ES-I3 (cell line): ENCODE results near the gene USF2.
"Not testable (repeated sequence)": the region's sequence is repeated elsewhere in the genome, so short reads cannot be mapped to it uniquely, and the experiment has no call there.

Experiments
- H3K36me3 ChIP-seq: 2 replicates; pipeline ENCODE4 v1.6.1; 2013; ENCODE audit warnings: mild to moderate bottlenecking, low read length, control low read depth, moderate library complexity; ENCODE audit not compliant: insufficient read depth
- H3K4me1 ChIP-seq: 2 replicates; pipeline ENCODE4 v1.6.1; 2013; ENCODE audit warnings: mild to moderate bottlenecking, control low read depth, low read length; ENCODE audit not compliant: insufficient read depth
- H3K9ac ChIP-seq: 2 replicates; pipeline ENCODE4 v1.6.1; 2013; ENCODE audit warnings: low read depth, mild to moderate bottlenecking, low read length, moderate library complexity
- H3K9me3 ChIP-seq: 2 replicates; pipeline ENCODE4 v1.6.1; 2013; ENCODE audit warnings: mild to moderate bottlenecking, low read length, moderate library complexity; ENCODE audit not compliant: control insufficient read depth, insufficient read depth

The USF2 gene, protein sequence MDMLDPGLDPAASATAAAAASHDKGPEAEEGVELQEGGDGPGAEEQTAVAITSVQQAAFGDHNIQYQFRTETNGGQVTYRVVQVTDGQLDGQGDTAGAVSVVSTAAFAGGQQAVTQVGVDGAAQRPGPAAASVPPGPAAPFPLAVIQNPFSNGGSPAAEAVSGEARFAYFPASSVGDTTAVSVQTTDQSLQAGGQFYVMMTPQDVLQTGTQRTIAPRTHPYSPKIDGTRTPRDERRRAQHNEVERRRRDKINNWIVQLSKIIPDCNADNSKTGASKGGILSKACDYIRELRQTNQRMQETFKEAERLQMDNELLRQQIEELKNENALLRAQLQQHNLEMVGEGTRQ

DNA sequence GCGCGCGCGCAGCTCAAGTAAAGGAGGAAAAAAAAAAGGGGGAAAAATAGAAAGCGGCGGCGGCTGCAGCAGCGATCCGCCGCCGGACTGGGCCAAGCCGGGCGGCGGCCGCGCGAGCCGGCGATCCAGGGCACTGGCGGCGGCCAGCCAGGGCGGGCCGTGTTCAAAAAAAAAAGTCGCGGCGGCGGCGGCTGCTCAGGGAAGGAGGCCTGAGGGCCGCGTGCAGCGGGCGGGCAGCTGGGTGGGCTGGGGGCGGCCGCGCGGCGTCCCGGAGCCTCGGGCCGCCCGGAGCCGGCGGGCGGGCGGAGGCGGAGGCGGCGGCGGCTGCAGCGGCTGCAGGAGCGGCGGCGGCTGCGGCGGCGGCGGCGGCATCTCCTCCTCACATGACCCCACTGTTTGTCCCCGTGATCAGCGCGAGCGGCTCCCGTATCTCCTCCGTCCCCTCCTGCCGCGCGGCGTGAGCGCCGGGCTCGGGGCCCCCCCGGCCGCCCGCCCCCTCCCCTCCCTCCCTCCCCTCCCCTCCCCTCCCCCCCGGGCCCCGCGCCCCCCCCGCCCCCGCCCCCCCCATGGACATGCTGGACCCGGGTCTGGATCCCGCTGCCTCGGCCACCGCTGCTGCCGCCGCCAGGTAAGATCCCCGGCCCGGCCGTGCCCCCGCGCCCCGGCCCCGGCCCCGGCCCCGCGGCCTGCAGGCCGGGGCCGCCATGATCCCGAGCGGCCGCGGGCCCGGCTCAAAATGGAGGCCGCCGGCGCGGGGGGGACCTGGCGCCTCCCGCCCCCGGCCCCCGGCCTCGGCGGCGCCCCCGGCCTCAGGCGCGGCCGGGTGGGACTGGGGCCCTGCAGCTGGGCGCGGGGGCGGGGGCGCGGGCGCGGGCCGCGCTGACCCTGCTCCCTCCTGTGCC lies at the start of gene USF2:
Gene USF2 (plus strand): TSS at position 427 of the 902 bp plus-strand sequence. CDS start 140 bp downstream, at position 567.
- H3K4me1 ChIP-seq: no peaks in the 10 kb centered on the region; the same call in 1 of the 2 replicates
- peak within 1 kb of the TSS; percentile 91 for H3K9ac ChIP-seq
- no peaks in the 10 kb centered on the region for H3K9me3 ChIP-seq
- H3K36me3 ChIP-seq: peaks cover 2% of the 10 kb centered on the region; the same call in 1 of the 2 replicates

DNA sequence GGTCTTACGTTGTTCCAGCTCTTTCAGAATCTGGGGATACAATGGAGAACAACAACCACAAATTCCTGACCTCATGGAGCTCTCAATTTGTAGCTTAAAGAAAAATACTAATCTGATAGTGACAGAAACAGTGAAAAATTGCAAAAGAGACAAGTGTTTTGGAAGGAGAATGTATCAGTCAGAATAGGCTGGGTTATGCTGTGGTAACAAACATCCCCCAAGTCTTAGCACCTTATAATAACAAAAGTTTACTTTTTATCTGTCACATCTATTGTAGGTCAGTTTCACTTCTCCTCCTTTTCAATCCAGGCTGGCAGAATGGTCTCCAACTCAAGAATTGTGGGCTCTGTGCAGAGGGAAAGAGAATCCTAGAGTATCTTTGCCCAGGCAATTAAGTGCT lies 49.8 kb upstream of the USF2 start:
- peaks cover 5% of the 10 kb centered on the region; the same call in 1 of the 2 replicates for H3K4me1 ChIP-seq
- H3K36me3 ChIP-seq: no peaks in the 10 kb centered on the region; the same call in 1 of the 2 replicates
- H3K9me3 ChIP-seq: peaks cover 3% of the 10 kb centered on the region; the same call in 1 of the 2 replicates
- no peak overlapping the region for H3K9ac ChIP-seq

DNA sequence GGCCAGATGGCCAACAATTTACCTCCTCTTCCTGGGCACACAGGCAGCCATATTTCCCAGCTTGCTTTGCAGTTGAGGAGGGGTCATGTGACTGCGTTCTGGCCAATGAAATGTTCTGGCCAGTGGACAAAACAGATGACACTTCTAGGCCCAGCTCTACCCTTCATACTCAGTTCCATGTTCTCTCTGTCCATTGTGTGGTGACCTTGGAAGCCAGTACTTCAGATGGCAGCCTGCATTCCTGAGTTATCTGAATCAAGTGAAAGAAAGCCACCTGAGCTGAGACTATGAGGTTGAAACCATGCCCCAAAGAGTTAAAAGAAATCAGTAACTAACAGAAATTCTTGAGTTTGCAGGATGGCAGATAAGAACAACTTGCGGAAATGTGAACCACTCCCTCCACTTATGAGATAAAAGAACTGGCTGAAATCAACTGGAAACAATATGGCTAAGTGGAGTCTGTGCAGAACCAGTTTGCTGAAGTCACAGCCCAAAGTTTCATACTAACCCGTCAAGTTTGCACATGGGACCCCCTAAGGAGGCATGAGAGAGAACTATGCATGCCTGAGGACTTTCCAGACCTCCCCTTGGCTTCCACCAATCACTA lies 48.3 kb upstream of the USF2 start:
- peaks cover 1% of the 10 kb centered on the region for H3K4me1 ChIP-seq
- H3K9ac ChIP-seq: no peak overlapping the region
- H3K36me3 ChIP-seq: no peaks in the 10 kb centered on the region; the same call in 1 of the 2 replicates
- H3K9me3 ChIP-seq: peaks cover 3% of the 10 kb centered on the region; the same call in 1 of the 2 replicates

DNA sequence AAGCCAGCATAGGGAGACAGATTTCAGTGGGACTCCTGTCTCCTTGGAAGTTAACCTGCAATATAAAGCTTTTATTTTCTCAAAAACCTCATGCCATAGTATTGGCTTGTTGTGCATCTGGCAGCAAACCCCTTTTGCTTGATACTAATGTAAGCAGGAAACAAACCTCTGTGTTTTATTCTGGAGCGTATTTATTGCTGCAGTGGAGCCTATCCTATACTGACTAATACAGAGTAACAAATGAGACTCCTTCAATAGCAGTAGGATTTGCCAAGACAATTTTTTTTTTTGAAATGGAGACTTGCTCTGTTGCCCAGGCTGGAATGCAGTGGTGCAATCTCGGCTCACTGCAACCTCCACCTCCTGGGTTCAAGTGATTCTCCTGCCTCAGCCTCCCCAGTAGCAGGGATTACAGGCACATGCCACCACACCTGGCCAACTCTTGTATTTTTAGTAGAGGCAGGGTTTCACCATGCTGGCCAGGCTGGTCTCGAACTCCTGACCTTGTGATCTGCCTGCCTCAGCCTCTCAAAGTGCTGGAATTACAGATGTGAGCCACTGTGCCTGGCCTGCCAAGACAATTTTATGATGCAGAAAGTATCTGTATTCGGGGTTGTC lies 47.7 kb upstream of the USF2 start:
- H3K9ac ChIP-seq, H3K9me3 ChIP-seq, H3K4me1 ChIP-seq, H3K36me3 ChIP-seq: not testable (repeated sequence)

DNA sequence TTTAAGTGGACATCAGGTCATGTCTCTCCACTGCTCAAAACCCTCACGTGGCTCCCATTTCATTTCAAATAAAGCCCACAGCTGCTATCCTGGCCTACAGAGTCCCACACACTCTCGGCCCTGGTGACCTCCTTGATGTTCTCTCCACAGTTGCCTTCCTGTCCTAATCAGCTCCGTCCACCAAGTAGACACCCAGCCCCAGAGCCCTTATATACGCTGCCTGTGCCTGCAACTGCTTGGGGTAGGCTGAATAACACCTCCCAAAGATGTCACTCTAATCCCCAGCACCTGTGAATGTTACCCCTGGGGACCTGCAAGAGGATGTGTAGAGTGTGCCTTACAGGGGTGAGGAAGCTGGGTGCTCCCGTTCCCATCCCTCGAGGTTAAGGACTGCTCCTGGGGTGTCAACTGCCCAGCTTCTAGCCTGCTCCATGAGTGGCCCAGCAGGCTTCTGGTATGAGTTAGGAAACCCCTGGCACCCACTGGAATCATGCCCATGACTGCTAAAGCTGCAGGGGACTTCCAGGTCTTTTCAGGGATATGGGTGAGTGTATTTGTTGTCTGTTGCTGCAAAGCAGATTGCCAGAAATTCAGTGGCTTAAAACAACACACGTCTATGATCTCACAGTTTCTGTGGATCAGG lies 46.3 kb upstream of the USF2 start:
- H3K9ac ChIP-seq: no peak overlapping the region
- peaks cover 3% of the 10 kb centered on the region; the same call in 1 of the 2 replicates for H3K9me3 ChIP-seq
- H3K4me1 ChIP-seq: peaks cover 5% of the 10 kb centered on the region
- no peaks in the 10 kb centered on the region; the same call in 1 of the 2 replicates for H3K36me3 ChIP-seq

DNA sequence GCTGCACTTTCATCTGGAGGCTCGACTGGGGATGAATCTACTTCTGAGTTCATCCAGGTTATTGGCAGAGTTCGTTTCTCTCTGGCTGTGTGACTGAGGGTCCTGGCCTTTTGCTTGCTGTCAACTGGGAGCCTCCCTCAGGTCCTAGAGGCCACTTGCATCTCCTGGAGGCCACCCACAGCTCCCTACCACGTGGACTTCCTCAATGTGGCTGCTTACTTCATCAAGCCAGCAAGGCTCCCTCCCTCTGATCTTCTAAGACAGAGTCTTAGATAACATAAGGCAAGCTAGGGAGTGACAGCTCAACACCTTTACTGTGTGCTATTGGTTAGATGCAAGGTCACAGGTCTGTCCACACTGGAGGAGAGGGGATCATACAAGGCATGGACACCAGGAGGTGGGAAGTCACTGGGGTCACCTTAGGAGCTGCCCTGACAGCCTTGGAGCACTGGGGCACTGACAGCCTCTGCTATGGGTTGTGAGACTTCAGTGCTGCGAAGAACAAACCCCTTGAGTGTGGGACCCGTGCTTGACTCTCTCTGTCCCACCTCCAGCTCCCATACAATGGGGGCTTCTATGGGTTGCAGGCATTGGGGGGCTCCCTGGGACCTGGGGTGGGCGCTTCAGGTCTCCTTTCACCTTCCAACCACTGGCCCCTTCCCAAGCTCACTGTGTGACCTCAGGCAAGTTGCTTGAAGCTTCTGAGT lies 45.5 kb upstream of the USF2 start:
- Histone ChIP-seq H3K9ac (no peak overlapping the region), H3K36me3 (no peaks in the 10 kb centered on the region; the same call in 1 of the 2 replicates), H3K4me1 (peaks cover 5% of the 10 kb centered on the region), H3K9me3 (peaks cover 3% of the 10 kb centered on the region; the same call in 1 of the 2 replicates)

DNA sequence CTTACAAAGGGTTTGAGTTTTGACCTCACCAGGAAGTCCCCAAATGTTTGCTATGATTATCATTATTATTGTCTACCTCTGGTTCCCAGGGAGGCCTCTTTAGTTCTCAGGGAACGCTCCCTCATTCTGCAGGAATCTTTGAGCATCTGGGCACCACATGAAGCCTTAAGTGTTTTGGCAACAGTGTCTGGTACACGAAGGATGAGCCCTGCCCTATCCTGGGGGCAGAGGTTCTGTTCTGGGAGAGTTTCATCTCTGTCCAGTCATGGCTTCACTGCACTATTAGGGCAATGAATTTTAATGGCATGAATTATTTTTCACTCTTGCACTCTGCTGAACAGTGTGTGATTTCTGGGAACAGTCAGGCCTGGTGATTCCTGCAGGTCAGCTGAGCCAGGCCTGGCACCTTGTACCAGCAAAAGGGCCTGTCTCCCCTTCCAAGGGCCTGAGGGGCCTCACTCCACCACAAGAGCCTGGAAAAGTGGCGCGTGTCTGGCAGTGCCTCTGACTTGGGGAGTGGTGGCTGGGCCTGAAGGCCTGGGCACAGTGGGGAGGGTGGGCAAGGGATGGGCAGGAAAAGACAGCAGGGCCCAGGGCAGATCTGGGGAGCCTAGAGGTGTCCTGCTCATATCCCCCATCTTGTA lies 44.8 kb upstream of the USF2 start:
- Histone ChIP-seq H3K9me3 (peaks cover 3% of the 10 kb centered on the region; the same call in 1 of the 2 replicates), H3K36me3 (no peaks in the 10 kb centered on the region; the same call in 1 of the 2 replicates), H3K9ac (no peak overlapping the region), H3K4me1 (peaks cover 5% of the 10 kb centered on the region)

DNA sequence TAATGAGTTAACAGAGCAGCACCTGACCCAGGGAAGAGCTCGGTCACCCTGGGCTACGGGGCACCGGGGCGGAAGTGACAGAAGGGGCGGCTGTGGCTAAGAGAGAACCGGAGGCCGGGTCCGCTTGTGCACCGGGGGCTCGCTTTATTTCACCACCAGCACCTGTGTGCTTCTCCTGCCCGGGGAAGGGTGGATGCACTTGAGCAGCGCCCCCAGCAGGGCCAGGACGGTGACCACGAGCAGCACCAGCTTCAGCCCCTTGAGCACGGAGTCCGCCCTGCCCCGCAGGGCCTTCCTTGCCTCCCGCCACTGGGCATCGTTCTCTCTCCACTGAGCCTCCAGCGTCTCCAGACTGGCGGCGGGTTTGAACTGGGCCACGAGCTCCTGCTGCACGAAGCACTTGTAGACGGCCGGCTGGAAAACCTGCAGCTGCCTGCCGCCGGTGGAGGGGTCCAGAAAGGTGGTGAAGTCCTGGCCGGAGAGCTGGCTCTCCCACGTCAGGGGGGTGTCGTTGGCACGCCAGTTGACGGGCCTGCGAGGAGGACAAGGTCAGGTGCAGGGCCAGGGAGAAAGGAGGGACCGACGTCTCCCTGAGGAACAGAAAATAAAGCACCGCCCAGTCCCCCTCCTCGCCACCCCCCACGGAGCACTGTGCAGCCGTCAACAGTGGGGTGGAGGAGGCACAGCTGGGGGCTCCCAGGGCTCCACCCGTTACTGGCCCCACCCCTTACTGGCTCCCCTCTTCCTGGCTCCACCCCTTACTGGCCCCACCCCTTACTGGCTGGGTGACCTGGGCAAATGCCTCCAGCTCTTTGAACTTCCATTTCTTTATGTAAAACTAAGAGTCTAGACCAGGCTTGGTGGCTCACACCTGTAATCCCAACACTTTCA lies 43.8 kb upstream of the USF2 start:
- Histone ChIP-seq H3K9me3 (no peaks in the 10 kb centered on the region), H3K4me1 (peaks cover 5% of the 10 kb centered on the region), H3K36me3 (no peaks in the 10 kb centered on the region; the same call in 1 of the 2 replicates), H3K9ac (peak overlapping the region; percentile 55; the same call in 1 of the 2 replicates)

DNA sequence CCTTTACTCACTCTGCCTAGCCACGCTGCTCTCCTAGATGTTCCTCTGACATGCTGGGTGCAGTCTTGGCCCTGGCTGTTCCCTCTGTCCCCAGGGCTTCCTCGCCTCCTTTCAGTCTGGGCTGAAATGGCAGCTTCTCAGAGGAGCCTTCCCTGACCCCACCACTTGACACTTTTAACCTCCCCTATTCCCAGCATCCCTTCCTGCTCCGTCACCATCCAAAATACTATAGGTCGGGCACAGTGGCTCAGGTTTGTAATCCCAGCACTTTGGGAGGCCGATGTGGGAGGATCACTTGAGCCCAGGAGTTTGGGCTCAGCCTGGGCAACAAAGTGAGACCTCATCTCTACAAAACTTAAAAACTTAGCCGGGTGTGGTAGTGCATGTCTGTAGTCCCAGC lies 42.8 kb upstream of the USF2 start:
- H3K9ac ChIP-seq: no peak overlapping the region
- no peaks in the 10 kb centered on the region; the same call in 1 of the 2 replicates for H3K36me3 ChIP-seq
- peaks cover 5% of the 10 kb centered on the region for H3K4me1 ChIP-seq
- no peaks in the 10 kb centered on the region for H3K9me3 ChIP-seq

DNA sequence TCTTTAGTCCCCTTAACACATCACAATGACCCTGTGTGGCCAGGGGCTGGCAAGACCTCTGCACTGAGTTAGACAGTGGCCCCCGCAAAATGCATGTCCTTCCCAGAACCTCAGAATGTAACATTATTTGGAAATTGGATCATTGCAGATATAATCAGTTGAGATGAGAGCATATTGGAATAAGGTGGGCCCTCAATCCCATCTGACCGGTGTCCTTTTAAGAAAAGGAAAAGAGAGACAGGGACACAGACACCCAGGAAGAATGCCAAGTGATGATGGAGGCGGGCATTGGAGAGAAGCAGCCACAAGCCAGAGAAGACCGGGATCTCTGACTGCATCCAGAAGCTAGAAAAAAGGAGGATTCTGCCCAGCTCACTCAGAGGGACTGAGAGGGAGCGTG lies 42.0 kb upstream of the USF2 start:
- Histone ChIP-seq H3K9me3 (no peaks in the 10 kb centered on the region), H3K4me1 (peaks cover 5% of the 10 kb centered on the region), H3K36me3 (no peaks in the 10 kb centered on the region; the same call in 1 of the 2 replicates), H3K9ac (no peak overlapping the region)

DNA sequence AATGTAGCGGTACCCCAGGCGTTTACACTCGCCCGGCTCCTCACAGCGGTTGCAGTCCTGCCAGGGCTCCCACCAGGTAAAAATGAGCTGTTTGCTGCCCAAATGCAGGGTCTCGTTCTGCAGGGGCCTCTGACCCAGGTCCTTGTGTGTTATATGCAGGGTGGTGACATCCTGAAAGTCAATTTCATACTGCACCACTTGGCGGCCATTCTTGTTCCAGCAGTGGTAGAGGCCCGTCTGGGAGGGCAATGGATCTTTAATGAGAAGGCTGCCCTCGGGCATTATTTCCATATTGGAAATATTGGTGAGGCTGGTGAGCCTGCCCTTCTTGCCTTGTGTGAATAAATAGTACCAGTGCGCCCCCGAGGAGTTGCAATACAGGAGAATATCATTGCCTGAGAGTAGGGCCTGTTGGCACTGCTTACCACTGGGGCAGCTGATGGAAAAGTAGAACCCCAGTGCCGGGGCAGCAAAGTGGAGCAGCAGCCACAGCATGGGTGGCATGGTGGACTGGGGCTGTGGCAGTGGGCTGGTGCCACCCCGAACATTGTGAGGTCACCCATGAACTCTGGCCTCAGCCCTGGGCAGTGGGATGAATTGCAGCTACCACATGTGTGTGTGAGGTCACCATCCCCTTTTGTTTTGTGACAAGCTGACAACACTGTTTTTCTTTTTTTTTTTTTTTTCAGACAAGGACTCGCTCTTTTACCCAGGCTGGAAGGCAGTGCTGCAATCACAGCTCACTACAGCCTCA lies 40.4 kb upstream of the USF2 start, which contains the start of gene FAM187B:
Gene FAM187B (minus strand): TSS at position 563 of the 754 bp plus-strand sequence. CDS start 59 bp downstream, at position 504.
- Histone ChIP-seq H3K9ac (no peak within 1 kb of the TSS), H3K4me1 (peaks cover 5% of the 10 kb centered on the region), H3K9me3 (no peaks in the 10 kb centered on the region), H3K36me3 (no peaks in the 10 kb centered on the region)
